Endothelial cell of umbilical vein (primary cell): ENCODE data around the gene CXADR. TPM values are rescaled to one million over a fixed set of nuclear protein-coding genes. Genes with fewer than 3 reads are reported as not detected.

Experiments
- BruUV-seq: library from RNA; stranded (reverse); fragments of 400-500 nt; replicated peaks from 2 replicates; lab custom pipeline; 2021; lab: Mats Ljungman, UMichigan
- CTCF ChIA-PET: fragments of 300-600, 350-600 bp; sonication (Branson Sonifier 250); formaldehyde crosslinking; loops from one replicate; lab custom pipeline; 2021; ENCODE audit warnings: antibody characterized with exemption, inconsistent platforms; lab: Charles Lee
- POLR2A ChIA-PET: fragments of 300-600, 350-600 bp; sonication (Branson Sonifier 250); formaldehyde crosslinking; loops from one replicate; lab custom pipeline; 2021; ENCODE audit warnings: antibody characterized with exemption, inconsistent platforms; lab: Charles Lee
- DNase-seq: peaks from one replicate; pipeline ENCODE4 v3.0.0-alpha.2; 2011; ENCODE audit warnings: low read depth, low spot score
- FAIRE-seq: peaks from 2 replicates; lab custom pipeline; 2011; peaks lifted over from hg19 to GRCh38; lab: Jason Lieb, UNC
- H2AFZ ChIP-seq: 2 replicates; pipeline ENCODE4 v1.6.0; 2012; ENCODE audit warnings: low read depth, low read length, control low read depth, inconsistent platforms
- H3K27ac ChIP-seq: 2 replicates; pipeline ENCODE4 v1.5.1; 2011; ENCODE audit warnings: low read depth, mild to moderate bottlenecking, control low read depth, low read length, moderate library complexity; ENCODE audit not compliant: insufficient read depth
- H3K27me3 ChIP-seq, 2 experiments: 2 replicates each; pipeline versions ENCODE4 v1.6.0 to v1.6.1; 2011; ENCODE audit warnings: low read length in 2 of 2, mixed read lengths in 1 of 2; ENCODE audit not compliant: control insufficient read depth in 2 of 2, insufficient read depth in 2 of 2
- H3K36me3 ChIP-seq, 2 experiments: 2 replicates in 1 of 2; 3 replicates in 1 of 2; pipeline ENCODE4 v1.5.1; 2011; ENCODE audit warnings: low read length in 2 of 2, mild to moderate bottlenecking in 1 of 2, moderate library complexity in 1 of 2; ENCODE audit not compliant: control insufficient read depth in 2 of 2, insufficient read depth in 2 of 2; ENCODE audit errors: extremely low read depth in 1 of 2
- H3K4me1 ChIP-seq: 3 replicates; pipeline ENCODE4 v1.5.1; 2011; ENCODE audit warnings: mild to moderate bottlenecking, low read length; ENCODE audit not compliant: control insufficient read depth, insufficient read depth; ENCODE audit errors: extremely low read depth
- H3K4me2 ChIP-seq: 2 replicates; pipeline ENCODE4 v1.6.1; 2011; ENCODE audit warnings: low read length, control low read depth, mixed read lengths; ENCODE audit not compliant: insufficient read depth
- H3K4me3 ChIP-seq, 3 experiments: fragments of 200-600 bp in 1 of 3; sonication (generic), shearing (Covaris generic) in 1 of 3; replicated peaks in 1 of 3; 2 replicates each; pipeline ENCODE4 v1.5.1; 2011 to 2016; ENCODE audit warnings: control low read depth in 3 of 3, low read length in 3 of 3, mild to moderate bottlenecking in 2 of 3, inconsistent platforms in 1 of 3, low read depth in 1 of 3, moderate library complexity in 1 of 3; ENCODE audit not compliant: insufficient read depth in 1 of 3
- H3K79me2 ChIP-seq: 2 replicates; pipeline ENCODE4 v1.6.0; 2012; ENCODE audit warnings: low read length, inconsistent platforms; ENCODE audit not compliant: control insufficient read depth, insufficient read depth
- H3K9ac ChIP-seq: replicated peaks from 2 replicates; pipeline ENCODE3; 2011; ENCODE audit warnings: low read length, control low read depth; ENCODE audit not compliant: insufficient read depth; ENCODE audit errors: extremely low read depth
- H3K9me1 ChIP-seq: replicated peaks from 3 replicates; pipeline ENCODE4 v1.6.0; 2011; ENCODE audit warnings: mild to moderate bottlenecking, low read length; ENCODE audit not compliant: control insufficient read depth, insufficient read depth; ENCODE audit errors: extremely low read depth
- H3K9me3 ChIP-seq: replicated peaks from 2 replicates; pipeline ENCODE4 v1.5.1; 2012; ENCODE audit warnings: low read length, inconsistent platforms; ENCODE audit not compliant: control insufficient read depth, insufficient read depth
- H4K20me1 ChIP-seq: replicated peaks from 2 replicates; pipeline ENCODE3; 2011; ENCODE audit warnings: mild to moderate bottlenecking, low read length; ENCODE audit not compliant: control insufficient read depth, insufficient read depth; ENCODE audit errors: extremely low read depth
- EZH2 ChIP-seq: IDR thresholded peaks from 2 replicates; pipeline ENCODE4 v1.6.1; 2012; ENCODE audit warnings: borderline replicate concordance, low read depth, mild to moderate bottlenecking, moderate library complexity, low read length, inconsistent platforms; ENCODE audit not compliant: severe bottlenecking
- FOS ChIP-seq: IDR thresholded peaks from 2 replicates; pipeline ENCODE4 v1.6.1; 2011; ENCODE audit warnings: mild to moderate bottlenecking, low read length, moderate library complexity, borderline replicate concordance; ENCODE audit not compliant: insufficient read depth
- GATA2 ChIP-seq: IDR thresholded peaks from 2 replicates; pipeline ENCODE4 v1.7.0; 2011; ENCODE audit warnings: low read depth, mild to moderate bottlenecking, moderate library complexity, mixed read lengths, low read length; ENCODE audit not compliant: insufficient read length, insufficient read depth
- JUN ChIP-seq: IDR thresholded peaks from 2 replicates; pipeline ENCODE4 v1.6.1; 2011; ENCODE audit warnings: borderline replicate concordance, low read depth; ENCODE audit not compliant: insufficient read length, insufficient read depth
- MYC ChIP-seq: IDR thresholded peaks from one replicate; pipeline ENCODE4 v1.6.1; 2011; ENCODE audit warnings: mild to moderate bottlenecking, low read depth, low read length
- POLR2A ChIP-seq: IDR thresholded peaks from 2 replicates; pipeline ENCODE4 v1.6.1; 2012; ENCODE audit warnings: low read depth, mild to moderate bottlenecking, control low read depth, low read length
- POLR2AphosphoS5 ChIP-seq: IDR thresholded peaks from 2 replicates; pipeline ENCODE4 v1.6.1; 2012; ENCODE audit warnings: low read depth, mild to moderate bottlenecking, control low read depth, low read length, moderate library complexity; ENCODE audit not compliant: insufficient read depth
- dilution Hi-C: fragments of 300-500 bp; cut with MboI; formaldehyde crosslinking; loops from one replicate; pipeline ENCODE4 v1.15.0; 2019; ENCODE audit warnings: low sequenced_read_pairs; ENCODE audit not compliant: extremely low pct_ligation_motif_present
- intact Hi-C: fragments of 100-400 bp; cut with micrococcal nuclease; formaldehyde crosslinking; loops from one replicate; pipeline ENCODE4 v1.10.0; 2022
- polyA plus RNA-seq, 4 experiments: library from polyadenylated mRNA; depleted of rRNA in 3 of 4; stranded (reverse) in 3 of 4; unstranded in 1 of 4; fragments of >200 nt; gene quantifications; 2 replicates each; pipeline versions ENCODE4 v1.2.1 to v1.2.3, GENCODE V29; 2011 to 2012; ENCODE audit warnings: missing spikeins in 1 of 4
- total RNA-seq: library from RNA; stranded (reverse); gene quantifications from 2 replicates; pipeline ENCODE4 v1.2.3, GENCODE V29; 2021
- TF ChIP-seq, protein P1 (sequence below), 2 donors: IDR thresholded peaks; 1 replicate in 1 of 2; 2 replicates in 1 of 2; pipeline ENCODE4 v1.5.1; 2011; ENCODE audit warnings: low read length in 2 of 2, mild to moderate bottlenecking in 2 of 2, moderate library complexity in 2 of 2, control low read depth in 1 of 2, inconsistent platforms in 1 of 2, low read depth in 1 of 2; ENCODE audit not compliant: insufficient read depth in 1 of 2; ENCODE audit errors: extremely low read depth in 1 of 2
- TF ChIP-seq, protein P2 (sequence below): IDR thresholded peaks from 2 replicates; pipeline ENCODE4 v1.6.1; 2011; ENCODE audit not compliant: insufficient read depth, insufficient read length

CXADR gene
- total and polyA plus RNA-seq, 2 donors (not counting 3 experiments of a cell fraction or from before 2014, with no cell fraction given) = 3.2 to 12.2 TPM

DNA sequence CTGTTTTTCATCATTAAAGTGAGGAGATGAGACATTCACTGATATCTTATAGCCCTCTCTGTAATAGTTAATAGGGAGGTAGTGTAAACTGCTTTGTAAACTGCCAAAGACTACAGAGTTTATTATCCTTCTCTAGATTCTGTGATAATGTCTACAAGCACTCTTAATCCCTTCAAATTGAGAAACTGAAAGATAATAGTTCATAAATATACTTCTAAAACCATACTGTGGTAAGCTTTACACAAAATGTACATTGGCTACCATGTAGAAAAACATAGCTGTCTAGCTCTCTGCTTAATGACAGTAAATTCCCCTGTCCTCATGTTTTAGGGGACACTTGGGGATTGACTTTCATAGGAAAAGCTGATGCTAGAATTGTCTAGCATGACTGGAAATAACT lies 39.6 kb downstream of the CXADR start:
- Histone ChIP-seq H3K4me2 (no peak overlapping the region), H2AFZ (no peak overlapping the region), H3K27ac (no peak overlapping the region), H3K9ac (no peak overlapping the region), H3K9me1 (no peaks in the 10 kb centered on the region), H3K27me3 (no peaks in the 10 kb centered on the region), H3K4me1 (no peaks in the 10 kb centered on the region), H3K79me2 (no peaks in the 10 kb centered on the region), H3K36me3 (no peaks in the 10 kb centered on the region), H3K9me3 (no peaks in the 10 kb centered on the region), H4K20me1 (no peaks in the 10 kb centered on the region), H3K4me3 (no peak overlapping the region)
- intact Hi-C loops (no loop called here), dilution Hi-C loops (no loop called here)
- BruUV-seq = no TSS peak
- FAIRE-seq (no peak), DNase-seq (no peak)
- TF ChIP-seq POLR2A (no peak), EZH2 (no peak), FOS (no peak), MYC (no peak), JUN (no peak), GATA2 (no peak), POLR2AphosphoS5 (no peak)
- TF ChIP-seq, protein P1, sequence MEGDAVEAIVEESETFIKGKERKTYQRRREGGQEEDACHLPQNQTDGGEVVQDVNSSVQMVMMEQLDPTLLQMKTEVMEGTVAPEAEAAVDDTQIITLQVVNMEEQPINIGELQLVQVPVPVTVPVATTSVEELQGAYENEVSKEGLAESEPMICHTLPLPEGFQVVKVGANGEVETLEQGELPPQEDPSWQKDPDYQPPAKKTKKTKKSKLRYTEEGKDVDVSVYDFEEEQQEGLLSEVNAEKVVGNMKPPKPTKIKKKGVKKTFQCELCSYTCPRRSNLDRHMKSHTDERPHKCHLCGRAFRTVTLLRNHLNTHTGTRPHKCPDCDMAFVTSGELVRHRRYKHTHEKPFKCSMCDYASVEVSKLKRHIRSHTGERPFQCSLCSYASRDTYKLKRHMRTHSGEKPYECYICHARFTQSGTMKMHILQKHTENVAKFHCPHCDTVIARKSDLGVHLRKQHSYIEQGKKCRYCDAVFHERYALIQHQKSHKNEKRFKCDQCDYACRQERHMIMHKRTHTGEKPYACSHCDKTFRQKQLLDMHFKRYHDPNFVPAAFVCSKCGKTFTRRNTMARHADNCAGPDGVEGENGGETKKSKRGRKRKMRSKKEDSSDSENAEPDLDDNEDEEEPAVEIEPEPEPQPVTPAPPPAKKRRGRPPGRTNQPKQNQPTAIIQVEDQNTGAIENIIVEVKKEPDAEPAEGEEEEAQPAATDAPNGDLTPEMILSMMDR (IDR thresholded peaks at IDR 0.05; ENCODE audit: extremely low read depth in 1 of 2, insufficient read depth in 1 of 2, low read depth in 1 of 2, low read length in 2 of 2) = no peak
- TF ChIP-seq, protein P2, sequence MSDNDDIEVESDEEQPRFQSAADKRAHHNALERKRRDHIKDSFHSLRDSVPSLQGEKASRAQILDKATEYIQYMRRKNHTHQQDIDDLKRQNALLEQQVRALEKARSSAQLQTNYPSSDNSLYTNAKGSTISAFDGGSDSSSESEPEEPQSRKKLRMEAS = no peak
- ChIA-PET CTCF (interaction anchor here (0.9 to 2.1 kb wide), 4 partner anchors 10 to 164 kb away, joined by 3 to 49 read pairs (median 5); partner anchors contain the start of gene CXADR), POLR2A (no interaction called here)
